HG02763 (cell line): ENCODE measurements around the gene MT1X.
A peak's percentile ranks its signal among the peaks of the same experiment; 100 is the strongest.
"Not testable (repeated sequence)": the region's sequence is repeated elsewhere in the genome, so short reads cannot be mapped to it uniquely, and the experiment has no call there.

Source experiments
- ATAC-seq: cut with Tn5 transposase; IDR thresholded peaks from one replicate; pipeline ENCODE4 v1.9.1; 2021; ENCODE audit warnings: mild to moderate bottlenecking, moderate library complexity; ENCODE audit not compliant: unreplicated experiment

The MT1X gene

DNA sequence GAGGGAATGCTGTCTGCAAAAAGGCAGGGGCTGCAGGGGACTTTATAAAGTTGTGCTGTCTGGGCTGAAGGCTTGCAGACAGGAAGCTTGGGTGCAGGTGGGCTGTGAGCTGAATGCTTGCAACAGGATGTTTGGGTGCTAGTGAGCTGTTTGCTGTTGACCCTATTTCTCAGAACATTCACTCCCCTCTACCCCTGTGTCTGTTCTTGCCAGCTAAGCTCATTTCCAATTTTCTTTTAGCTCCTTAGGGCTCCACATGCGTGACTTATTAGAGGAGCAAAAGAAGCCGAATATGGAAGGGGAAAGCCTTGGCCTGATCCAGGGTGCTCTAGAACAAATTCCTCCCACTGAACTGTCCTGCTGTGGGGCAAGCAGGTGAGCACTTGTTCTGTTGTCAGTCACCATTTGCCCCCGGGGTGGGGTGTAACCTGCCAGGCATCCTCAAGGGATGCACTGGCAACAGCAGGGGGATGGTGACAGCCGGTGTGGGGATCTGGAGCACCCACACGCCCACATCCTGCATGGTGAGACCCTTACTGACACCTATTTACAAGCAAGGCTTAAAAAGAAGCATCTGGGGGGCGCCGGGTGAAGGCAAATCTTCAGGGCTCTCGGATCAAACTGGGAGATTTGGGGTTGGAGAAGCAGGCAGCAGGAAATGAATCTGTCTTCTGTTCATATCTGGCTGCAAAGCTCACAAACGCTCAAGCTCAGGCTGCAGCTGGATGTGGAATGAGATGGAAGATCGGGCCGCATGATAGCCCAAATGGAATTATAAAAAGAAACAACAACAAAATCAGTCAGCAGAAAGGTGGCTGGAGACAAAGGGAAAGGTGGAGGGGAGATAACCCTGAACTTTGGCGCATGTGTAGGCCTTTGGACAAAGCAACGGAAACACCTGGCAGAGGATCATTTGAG, 26.5 kb downstream of the MT1X start:
- ATAC-seq: no peak

DNA sequence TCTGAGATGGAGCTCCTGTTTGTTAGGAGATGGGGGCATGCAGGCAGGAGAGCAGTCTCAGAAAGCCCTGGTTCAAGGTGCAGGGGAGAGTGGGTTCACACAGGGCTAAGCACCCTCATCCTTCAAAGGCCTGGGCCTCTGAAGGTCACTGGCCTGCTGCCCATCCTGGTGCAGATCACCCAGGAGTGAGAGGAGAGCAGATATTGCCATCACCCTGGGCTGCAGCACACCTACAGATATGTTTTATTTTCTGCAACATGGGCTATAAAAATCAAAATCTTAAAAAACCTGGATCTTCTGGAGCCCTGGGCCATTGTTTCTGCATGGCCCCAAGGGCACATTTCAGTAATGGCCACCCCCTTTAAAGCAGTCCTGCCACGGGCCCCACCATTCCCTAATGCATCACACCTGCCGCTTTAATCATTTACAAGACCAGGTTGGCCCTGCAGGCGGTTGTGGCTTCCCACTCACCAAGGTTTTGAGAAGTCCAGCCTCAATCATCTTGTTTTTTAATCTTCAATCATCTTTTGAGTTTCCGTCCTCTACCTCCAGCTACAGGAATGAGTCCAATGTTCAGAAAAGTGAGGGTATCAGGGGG, 27.3 kb downstream of the MT1X start:
- no peak for ATAC-seq

DNA sequence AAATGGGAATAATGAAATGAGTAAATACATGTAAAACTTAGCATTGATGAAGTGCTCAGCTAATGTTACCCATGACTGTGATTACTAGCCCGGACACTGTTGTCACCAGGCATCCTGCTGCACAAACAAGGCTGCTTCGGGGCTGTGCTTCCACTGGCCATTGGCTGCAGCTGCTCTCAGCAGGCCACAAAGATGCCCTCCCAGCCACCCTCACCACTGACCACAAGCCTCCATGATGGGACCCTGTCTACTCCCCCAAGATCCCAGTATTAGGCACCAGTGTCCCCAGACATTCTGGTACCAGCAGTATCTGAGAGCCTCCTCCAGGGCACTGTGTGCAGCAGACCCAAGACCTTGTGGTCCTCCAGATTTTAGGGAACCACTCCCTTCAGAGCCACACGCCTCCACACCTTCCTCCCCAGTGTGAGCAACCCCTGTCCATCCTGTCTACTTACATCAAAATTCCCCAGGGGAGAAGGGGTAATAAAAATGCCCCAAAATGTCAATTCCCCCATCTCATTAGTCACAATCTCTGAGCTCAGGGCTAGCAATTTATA, 28.0 kb downstream of the MT1X start:
- ATAC-seq: no peak

DNA sequence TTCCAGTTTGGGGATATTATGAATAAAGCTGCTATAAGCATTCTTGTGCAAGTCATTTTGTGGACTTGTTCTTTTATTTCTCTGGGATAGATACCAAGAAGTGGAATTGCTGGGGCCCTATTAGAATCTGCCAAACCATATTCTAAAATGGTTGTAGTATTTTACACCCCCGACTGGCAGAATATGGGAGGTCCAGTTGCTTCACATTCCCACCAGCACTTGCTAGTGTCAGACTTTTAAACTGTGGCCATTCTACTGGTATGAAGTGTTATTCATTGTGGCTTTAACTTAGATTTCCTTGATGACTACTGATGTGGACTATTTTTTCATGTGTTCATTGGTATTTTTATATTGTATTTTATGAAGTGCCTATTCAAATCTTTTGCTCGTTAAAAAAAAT, 29.6 kb downstream of the MT1X start:
- ATAC-seq: no peak

DNA sequence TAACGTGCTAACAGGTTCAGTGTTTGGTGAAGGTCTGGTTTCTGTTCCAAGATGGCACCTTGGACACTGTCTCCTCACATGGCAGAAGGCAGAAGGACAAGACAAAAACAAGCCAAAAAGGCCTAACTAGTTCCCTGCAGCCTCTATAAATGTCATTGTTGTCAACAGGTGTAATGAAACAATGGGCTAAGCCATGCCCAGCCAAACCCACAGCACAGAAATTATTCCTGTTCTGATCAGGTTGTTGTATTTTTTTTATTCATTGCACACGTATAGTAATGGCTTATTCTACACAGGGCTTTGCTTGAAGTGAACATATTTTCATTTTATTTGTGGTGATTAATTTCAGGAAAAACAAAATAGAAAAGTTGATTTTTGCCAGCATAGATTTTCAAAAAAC, 31.5 kb downstream of the MT1X start:
- ATAC-seq: no peak

DNA sequence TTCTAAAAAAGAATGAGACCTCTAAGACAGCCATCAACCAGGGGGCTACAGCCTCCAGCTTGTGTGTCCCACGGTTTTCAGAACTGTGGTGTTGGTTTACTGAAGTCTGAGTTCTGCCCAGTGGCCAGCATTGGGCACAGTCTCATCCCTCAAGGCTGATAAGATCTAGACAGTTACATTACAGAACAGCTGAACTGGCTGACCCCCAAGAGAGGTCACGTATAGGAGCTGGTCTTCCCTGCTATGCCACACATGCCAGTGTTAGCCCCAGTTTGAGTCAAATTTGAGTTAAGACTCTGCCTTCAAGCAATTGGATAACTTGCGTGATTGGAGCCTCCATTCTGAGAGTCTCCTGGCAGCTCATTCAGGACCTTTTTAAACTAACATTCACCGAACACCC, 32.9 kb downstream of the MT1X start:
- no peak for ATAC-seq

DNA sequence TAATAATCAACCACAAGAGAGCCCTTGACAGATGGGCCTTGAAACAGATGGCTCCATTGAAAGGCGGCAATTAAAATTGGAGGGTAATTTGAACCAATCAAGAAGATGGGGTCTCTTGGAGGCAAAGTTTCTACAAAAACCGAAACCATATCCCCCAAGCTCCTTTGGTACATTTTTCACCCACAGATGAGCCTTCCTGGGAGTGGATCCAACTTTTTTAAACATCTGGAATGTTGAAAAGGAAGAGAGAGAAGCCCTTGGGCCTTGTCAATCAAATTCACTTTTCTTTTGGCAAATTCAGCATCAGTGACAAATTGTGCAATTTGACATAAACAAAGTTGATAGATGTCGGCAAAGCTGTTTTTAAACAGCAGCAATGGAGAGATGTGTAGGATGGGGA, 34.5 kb downstream of the MT1X start:
- ATAC-seq: no peak

DNA sequence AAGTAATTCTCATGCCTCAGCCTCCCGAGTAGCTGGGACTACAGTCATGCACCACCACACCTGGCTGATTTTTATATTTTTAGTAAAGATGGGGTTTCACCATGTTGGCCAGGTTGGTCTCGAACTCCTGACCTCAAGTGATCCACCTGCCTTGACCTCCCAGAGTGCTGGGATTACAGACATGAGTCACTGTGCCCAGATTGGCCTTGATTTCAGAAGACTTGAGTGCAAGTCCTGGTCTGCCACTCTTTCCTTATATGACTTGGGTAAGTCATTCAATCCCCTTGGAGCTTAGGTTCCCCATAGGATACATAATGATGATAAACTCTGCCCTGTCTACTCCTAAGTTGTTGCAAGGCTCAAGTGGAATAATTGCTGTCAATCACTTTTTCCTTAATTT, 35.3 kb downstream of the MT1X start:
- ATAC-seq: not testable (repeated sequence)

DNA sequence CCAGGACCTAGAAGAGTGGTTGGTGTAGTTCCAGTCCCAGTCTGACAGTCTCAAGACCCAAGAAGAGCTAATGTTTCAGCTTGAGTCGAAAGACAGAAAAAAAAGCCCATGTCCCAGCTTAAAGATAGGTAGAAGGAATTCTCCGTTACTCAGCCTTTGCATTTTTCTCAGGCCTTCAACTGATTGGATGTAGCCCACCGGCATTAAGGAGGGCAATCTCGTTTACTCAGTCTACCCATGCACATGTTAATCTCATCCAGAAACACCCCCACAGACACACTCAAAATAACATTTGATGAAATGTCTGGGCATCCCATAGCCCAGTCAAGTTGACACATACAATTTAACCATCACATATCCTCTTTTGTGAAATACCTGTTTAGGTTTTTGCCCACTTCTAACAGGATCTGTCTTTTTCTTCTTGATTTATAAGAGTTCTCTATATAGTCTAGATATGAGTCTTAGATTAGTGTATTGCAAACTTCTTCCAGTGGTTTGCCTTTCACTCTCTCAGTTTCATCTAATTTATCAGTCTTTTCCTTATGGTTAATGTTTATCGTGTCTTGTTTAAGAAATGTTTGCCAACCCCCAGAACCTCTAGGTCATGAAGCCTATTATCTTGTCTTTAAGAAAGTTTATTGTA, 40.1 kb downstream of the MT1X start:
- ATAC-seq: no peak

DNA sequence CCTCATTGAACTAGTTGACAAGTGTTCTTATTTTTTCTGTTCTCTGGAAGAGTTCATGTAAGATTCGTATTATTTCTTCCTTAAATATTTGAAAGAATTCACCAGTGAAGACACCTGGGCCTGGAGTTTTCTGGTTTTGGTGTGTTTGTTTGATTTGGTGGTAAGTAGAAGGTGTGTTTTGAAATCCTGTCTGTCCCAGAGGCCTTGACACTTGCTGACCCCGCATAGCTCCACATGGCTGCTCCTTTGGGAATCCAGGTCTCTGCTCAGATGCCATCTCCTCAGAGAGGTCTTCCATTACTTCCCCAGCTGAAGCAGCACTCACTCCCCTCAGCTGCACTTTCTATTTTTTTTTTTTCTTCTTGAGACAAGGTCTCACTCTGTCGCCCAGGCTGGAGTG, 41.9 kb downstream of the MT1X start:
- ATAC-seq: no peak

DNA sequence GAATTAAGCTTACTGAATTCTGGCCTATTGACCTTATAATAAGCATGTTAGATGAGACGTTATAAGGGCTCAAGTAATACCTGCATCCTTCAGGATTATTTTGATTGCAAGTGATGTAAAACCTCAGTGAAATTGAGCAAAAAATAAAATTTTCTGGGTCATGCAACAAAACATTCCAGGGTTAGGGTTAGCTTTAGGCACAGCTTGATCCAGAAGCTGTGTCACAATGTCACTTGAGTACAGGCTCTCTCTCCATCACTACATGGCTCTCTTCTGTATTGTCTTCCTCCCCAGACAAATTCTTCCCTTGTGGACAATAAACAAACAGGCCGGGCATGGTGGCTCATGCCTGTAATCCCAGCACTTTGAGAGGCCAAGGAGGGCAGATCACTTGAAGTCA, 44.0 kb downstream of the MT1X start:
- no peak for ATAC-seq

DNA sequence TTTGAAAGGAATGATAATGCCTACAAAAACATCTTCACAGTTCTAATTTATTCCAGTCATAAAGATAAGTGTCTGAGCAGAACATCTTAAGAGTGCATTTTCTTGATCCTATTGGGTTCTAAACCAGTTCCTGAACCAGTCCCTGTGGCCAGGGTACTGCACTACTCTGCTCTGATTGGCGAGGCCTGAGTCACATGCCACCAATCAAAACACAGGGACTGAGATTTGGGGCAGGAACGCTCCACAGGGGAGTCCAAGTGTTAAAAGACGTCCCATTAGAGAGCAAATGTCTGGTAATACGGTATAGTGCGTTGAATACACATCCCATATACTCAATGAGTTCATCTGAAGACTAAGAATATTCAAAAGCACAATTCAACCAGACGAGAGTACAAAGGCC, 44.7 kb downstream of the MT1X start:
- ATAC-seq: no peak

DNA sequence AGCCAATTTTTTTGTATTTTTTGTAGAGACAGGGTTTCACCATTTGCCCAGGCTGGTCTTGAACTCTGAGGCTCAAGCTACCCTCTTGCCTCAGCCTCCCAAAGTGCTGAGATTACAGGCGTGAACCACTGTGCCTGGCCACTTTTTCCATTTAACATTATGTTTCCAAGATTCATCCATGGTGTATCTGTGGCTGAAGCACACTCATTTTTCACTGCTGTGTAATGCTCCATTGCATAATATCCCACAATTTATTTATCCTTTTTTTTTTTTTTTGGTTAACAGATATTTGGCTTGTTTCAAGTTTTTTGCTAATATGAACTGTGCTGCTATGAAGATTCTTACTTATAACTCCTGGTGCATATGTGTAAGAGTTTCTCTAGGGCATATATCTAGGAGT, 45.8 kb downstream of the MT1X start:
- no peak for ATAC-seq

DNA sequence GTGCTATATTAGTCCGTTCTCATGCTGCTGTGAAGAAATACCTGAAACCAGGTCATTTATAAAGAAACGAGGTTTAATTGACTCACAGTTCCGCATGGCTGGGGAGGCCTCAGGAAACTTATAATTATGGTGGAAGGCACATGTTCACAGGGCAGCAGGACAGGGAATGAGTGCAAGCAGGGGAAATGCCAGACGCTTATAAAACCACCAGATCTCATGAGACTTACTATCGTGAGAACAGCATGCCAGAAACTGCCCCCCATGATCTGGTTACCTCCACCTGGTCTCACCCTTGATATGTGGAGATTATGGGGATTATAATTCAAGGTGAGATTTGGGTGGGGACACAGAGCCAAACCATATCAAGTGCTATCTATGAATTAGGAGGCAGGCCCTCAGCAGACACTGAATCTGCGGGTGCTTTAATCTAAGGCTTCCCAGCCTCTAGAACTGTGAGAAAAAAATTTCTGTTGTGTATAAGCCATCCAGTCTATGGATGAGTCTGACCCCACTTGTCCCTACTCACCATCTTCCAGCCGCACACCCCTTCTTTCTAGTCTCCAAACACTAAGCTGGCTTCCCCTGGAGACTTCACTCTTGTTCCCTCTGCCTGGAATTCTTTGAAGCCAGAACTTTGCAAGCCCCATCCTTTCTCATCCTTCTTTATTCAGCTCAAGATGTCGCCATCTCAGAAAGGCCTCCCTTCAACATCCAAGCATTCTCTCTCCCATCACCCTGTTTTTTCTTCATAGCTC, 46.9 kb downstream of the MT1X start:
- ATAC-seq: no peak

DNA sequence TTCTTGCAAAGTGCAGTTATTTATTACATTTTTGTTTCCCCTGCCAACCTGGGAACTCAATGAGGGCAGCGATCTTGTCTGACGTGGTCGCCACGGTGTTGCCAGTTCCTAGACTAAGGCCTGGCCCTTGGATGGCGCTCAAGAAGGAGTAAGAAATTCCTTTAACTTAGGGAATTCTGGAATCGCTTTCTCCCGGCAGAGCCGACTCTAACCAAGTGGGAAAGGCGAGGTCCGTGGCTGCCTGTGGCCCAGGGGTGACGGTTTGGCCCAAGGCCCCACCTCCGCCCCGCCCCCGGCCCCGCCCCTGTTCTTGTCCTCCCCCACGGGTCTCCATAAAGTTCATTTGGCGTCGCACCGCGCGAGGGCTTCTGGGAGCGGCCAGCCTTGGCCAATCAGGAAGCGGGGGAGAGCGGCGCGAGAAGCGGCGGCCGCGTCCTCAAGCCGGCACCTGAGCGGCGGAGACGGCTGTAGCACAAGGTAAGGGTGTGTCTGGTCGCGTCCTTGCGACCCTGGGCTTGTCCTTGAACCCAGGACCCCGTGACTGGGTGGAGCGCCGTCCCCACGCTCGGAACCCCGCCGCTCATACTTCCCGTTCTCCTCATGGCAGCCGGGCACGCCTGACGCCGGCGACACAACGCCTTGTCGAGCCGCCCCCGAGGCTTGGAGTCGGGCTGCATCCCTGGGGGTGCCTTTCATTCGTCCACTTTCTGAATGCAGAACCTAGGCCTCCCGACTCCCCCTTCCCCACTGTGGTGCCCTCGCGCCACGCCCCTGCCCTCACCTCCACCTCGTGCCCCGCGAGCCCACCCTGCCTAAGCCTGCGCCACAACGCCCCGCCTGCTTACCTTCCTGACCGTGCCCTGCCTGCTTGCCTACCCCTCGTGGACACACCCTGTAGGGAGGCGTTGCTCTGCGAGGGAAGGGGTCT, 47.7 kb downstream of the MT1X start, which contains the start of gene NUP93:
Gene NUP93, plus strand, starts transcription at position 395 of the 928 bp plus-strand sequence. CDS start 18,119 bp downstream, outside the sequence.
- peak; percentile 86 for ATAC-seq

DNA sequence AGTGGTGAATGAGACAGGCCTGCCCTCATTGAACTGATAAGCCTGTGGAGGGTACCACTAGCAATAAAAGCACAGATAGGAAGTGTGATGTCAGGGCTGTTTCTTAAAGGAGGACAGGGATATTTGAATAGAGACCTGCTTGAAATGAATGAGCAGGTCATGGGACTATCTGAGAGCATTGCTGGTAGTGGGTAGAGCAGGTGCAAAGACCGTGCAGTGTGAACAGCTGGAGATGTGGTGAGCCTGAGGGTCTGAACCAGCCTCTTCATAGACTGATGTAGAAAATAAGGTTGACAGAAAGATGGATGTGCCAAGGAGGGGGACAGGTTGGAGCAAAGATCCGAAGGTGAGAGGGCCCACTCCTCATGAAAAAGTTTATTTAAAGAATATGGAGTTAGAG, 50.1 kb downstream of the MT1X start:
- peak; percentile 49 for ATAC-seq

DNA sequence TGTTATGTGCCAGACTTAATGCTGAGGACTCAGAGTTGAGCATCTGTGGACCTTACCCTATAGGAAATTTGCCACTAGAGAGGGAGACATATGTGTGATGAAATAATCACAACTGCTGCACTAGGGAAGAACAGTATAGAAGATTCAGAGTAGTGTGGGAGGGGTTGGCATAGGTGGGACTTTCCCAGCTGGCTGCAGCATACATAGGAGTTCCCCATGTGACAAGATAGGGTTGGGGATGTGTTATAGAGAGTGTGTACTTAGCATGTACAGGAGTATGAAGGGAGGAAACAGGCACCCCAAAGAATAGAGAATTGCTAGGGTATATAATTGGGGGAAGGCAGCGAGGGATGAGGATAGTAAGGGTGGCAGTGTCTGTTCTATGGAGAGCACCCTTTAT, 50.6 kb downstream of the MT1X start:
- ATAC-seq: peak; percentile 34
